Smooth muscle cell (in vitro differentiated cells): Measurements from ENCODE around the gene P3H2. TPM values are rescaled to one million over a fixed set of nuclear protein-coding genes. Genes with fewer than 3 reads are reported as not detected.
"Not testable (repeated sequence)": the region's sequence is repeated elsewhere in the genome, so short reads cannot be mapped to it uniquely, and the experiment has no call there.

ENCODE experiments used
- DNase-seq: peaks from one replicate; lab custom pipeline; 2025; ENCODE audit not compliant: unreplicated experiment; lab: John Stamatoyannopoulos, UW
- H2AFZ ChIP-seq: fragments of 200-600 bp; sonication (generic); 2 replicates; pipeline ENCODE4 v1.6.0; 2016; ENCODE audit warnings: antibody characterized with exemption, low read depth, mild to moderate bottlenecking
- H3F3A ChIP-seq: fragments of 200-600 bp; sonication (generic); 2 replicates; pipeline ENCODE4 v1.6.0; 2017; ENCODE audit warnings: antibody characterized with exemption, low read depth
- H3K27ac ChIP-seq: fragments of 200-600 bp; sonication (generic); 2 replicates; pipeline ENCODE4 v1.5.1; 2016; ENCODE audit warnings: low read depth, mild to moderate bottlenecking
- H3K27me3 ChIP-seq: fragments of 200-600 bp; sonication (generic); 2 replicates; pipeline ENCODE4 v1.6.1; 2016; ENCODE audit warnings: low read depth, mild to moderate bottlenecking
- H3K36me3 ChIP-seq: fragments of 200-600 bp; sonication (generic); 2 replicates; pipeline ENCODE4 v1.5.1; 2016; ENCODE audit warnings: low read depth
- H3K4me1 ChIP-seq: fragments of 200-600 bp; sonication (generic); 2 replicates; pipeline ENCODE4 v1.5.1; 2016; ENCODE audit warnings: low read depth
- H3K4me2 ChIP-seq: fragments of 200-600 bp; sonication (generic); 2 replicates; pipeline ENCODE4 v1.6.0; 2016; ENCODE audit warnings: mild to moderate bottlenecking
- H3K4me3 ChIP-seq: fragments of 200-600 bp; sonication (generic); 2 replicates; pipeline ENCODE4 v1.5.1; 2016; ENCODE audit warnings: mild to moderate bottlenecking
- H3K79me2 ChIP-seq: fragments of 200-600 bp; sonication (generic); 2 replicates; pipeline ENCODE4 v1.6.0; 2016; ENCODE audit warnings: low read depth, mild to moderate bottlenecking
- H3K9ac ChIP-seq: fragments of 200-600 bp; sonication (generic); 2 replicates; pipeline ENCODE4 v1.6.0; 2016; ENCODE audit warnings: low read depth
- H3K9me3 ChIP-seq: fragments of 200-600 bp; sonication (generic); replicated peaks from 2 replicates; pipeline ENCODE4 v1.5.1; 2016; ENCODE audit warnings: low read depth
- H4K20me1 ChIP-seq: fragments of 200-600 bp; sonication (generic); 2 replicates; pipeline ENCODE4 v1.6.0; 2016; ENCODE audit warnings: low read depth
- CTCF ChIP-seq: fragments of 200-600 bp; sonication (generic); IDR thresholded peaks from 2 replicates; pipeline ENCODE4 v1.5.1; 2017; ENCODE audit warnings: borderline replicate concordance, mild to moderate bottlenecking, antibody characterized with exemption; ENCODE audit not compliant: insufficient read depth, poor library complexity, severe bottlenecking
- WGBS: methylation state at CpG from one replicate; pipeline ENCODE4 v1.1.7; 2016; ENCODE audit warnings: low lambda C conversion rate; 5-methylcytosine and 5-hydroxymethylcytosine counted together
- polyA plus RNA-seq: library from polyadenylated mRNA; unstranded; fragments of >200 nt; fragmentation: Nextera tagmentation; extraction: Ambion mirVana; gene quantifications from 2 replicates; pipeline ENCODE4 v1.2.1, GENCODE V29; 2016
- total RNA-seq: library from RNA; depleted of rRNA; stranded (reverse); fragments of >200 nt; gene quantifications from 2 replicates; pipeline ENCODE4 v1.2.3, GENCODE V29; 2014

The P3H2 gene
- total and polyA plus RNA-seq, 2 experiments from 2014 or later = 6.5 to 27.3 TPM

- DNase-seq, H3K9me3 ChIP-seq, H4K20me1 ChIP-seq, H3K4me3 ChIP-seq, H3K4me2 ChIP-seq, H3K36me3 ChIP-seq, H3K79me2 ChIP-seq, H3K27ac ChIP-seq, H3F3A ChIP-seq, H3K27me3 ChIP-seq, H2AFZ ChIP-seq, H3K4me1 ChIP-seq, H3K9ac ChIP-seq: not testable (repeated sequence)
- 82% methylated on average over 7 of the region's 7 CpGs for WGBS
Observed at GRCh38 chr3:190144793-190145192, 24.1 kb upstream of the P3H2 start.

GRCh38 chr3:190142041-190142440, 21.3 kb upstream of the P3H2 start:
- DNase-seq = no peak
- H3K27ac ChIP-seq = no peak overlapping the region

DNA sequence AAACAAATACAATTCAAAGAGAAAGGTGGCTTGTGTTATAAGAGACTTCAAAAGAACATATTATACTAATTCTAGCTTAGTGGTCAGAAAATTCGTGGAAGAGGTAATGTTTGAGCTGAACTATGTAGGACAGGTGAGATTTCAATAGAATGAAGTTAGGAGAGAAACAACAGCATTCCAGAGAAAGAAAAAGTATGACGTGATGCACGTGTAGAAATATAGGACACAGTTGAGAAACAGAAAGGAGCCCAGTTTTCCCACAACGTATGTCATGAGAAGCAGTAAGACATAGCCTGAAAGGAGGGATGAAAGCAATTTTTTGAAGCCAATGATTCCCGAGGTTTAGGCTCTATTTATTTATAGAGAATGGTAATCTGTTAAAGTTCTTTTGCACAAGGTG, 18.7 kb upstream of the P3H2 start:
- H3K4me2 ChIP-seq = no peak overlapping the region
- no peaks in the 10 kb centered on the region for H3F3A ChIP-seq
- no peaks in the 10 kb centered on the region for H3K27me3 ChIP-seq
- WGBS = 70% methylated on average over 5 of the region's 5 CpGs
- no peak for TF ChIP-seq CTCF
- no peak overlapping the region for H2AFZ ChIP-seq
- no peaks in the 10 kb centered on the region for H4K20me1 ChIP-seq
- no peak overlapping the region for H3K9ac ChIP-seq
- no peaks in the 10 kb centered on the region for H3K36me3 ChIP-seq
- no peak for DNase-seq
- H3K9me3 ChIP-seq = no peaks in the 10 kb centered on the region
- no peaks in the 10 kb centered on the region for H3K79me2 ChIP-seq
- no peak overlapping the region for H3K4me3 ChIP-seq
- H3K27ac ChIP-seq = no peak overlapping the region
- no peaks in the 10 kb centered on the region for H3K4me1 ChIP-seq

More at GRCh38 chr3:190142041-190142440, 21.3 kb upstream of the P3H2 start:
- Histone ChIP-seq H3K4me3 (no peak overlapping the region), H2AFZ (no peak overlapping the region), H3K4me1 (no peaks in the 10 kb centered on the region), H3K9me3 (no peaks in the 10 kb centered on the region), H3K36me3 (no peaks in the 10 kb centered on the region), H3K27me3 (no peaks in the 10 kb centered on the region), H3K9ac (no peak overlapping the region), H3K4me2 (no peak overlapping the region), H3F3A (no peaks in the 10 kb centered on the region), H4K20me1 (no peaks in the 10 kb centered on the region), H3K79me2 (no peaks in the 10 kb centered on the region)
- TF ChIP-seq CTCF = no peak
- WGBS = 94% methylated on average over 3 of the region's 3 CpGs

- H3K36me3 ChIP-seq = no peaks in the 10 kb centered on the region
- peaks cover 10% of the 10 kb centered on the region for H3K4me1 ChIP-seq
- H3K79me2 ChIP-seq = no peaks in the 10 kb centered on the region
- DNase-seq = no peak
- H3K27me3 ChIP-seq = no peaks in the 10 kb centered on the region
- no peak overlapping the region for H3K9ac ChIP-seq
- no peak overlapping the region for H3K27ac ChIP-seq
- H3K4me3 ChIP-seq = no peak overlapping the region
- no peaks in the 10 kb centered on the region for H3K9me3 ChIP-seq
- no peaks in the 10 kb centered on the region for H4K20me1 ChIP-seq
- no peak overlapping the region for H2AFZ ChIP-seq
- no peak for TF ChIP-seq CTCF
- no peak overlapping the region for H3K4me2 ChIP-seq
- no peaks in the 10 kb centered on the region for H3F3A ChIP-seq
Observed at GRCh38 chr3:190132371-190132770, 11.7 kb upstream of the P3H2 start.
